Activated CD8-positive, alpha-beta T cell treated with anti-CD3 and anti-CD28 coated beads for 36 hours (primary cell): ENCODE measurements around the gene FCGBP. TPM values are rescaled to one million over a fixed set of nuclear protein-coding genes. Genes with fewer than 3 reads are reported as not detected.

Experiments used
- ATAC-seq: fragments of 200-7000 bp; cut with Tn5 transposase; one replicate; pipeline ENCODE4 v1.10.0; 2021; ENCODE audit warnings: mild to moderate bottlenecking, moderate library complexity
- CTCF ChIA-PET: fragments of 350-600 bp; sonication (Branson Sonifier 250); formaldehyde crosslinking; loops from one replicate; lab custom pipeline; 2021; ENCODE audit warnings: antibody characterized with exemption; lab: Charles Lee
- POLR2A ChIA-PET: fragments of 350-600 bp; sonication (Branson Sonifier 250); formaldehyde crosslinking; loops from one replicate; lab custom pipeline; 2021; ENCODE audit warnings: antibody characterized with exemption; lab: Charles Lee
- DNase-seq: peaks from one replicate; pipeline ENCODE4 v3.0.0-alpha.2; 2020
- H3K27ac Mint-ChIP-seq: one replicate; pipeline ENCODE4 v1.8.0; 2021; ENCODE audit warnings: mild to moderate bottlenecking, mixed read lengths
- H3K27me3 Mint-ChIP-seq: one replicate; pipeline ENCODE4 v1.8.0; 2021; ENCODE audit warnings: mixed read lengths
- H3K36me3 Mint-ChIP-seq: one replicate; pipeline ENCODE4 v1.8.0; 2021; ENCODE audit warnings: low read depth, mixed read lengths
- H3K4me1 Mint-ChIP-seq: one replicate; pipeline ENCODE4 v1.8.0; 2021; ENCODE audit warnings: low read depth, mixed read lengths
- H3K4me3 Mint-ChIP-seq: one replicate; pipeline ENCODE4 v1.8.0; 2021; ENCODE audit warnings: mild to moderate bottlenecking, moderate library complexity, mixed read lengths
- H3K9me3 Mint-ChIP-seq: one replicate; pipeline ENCODE4 v1.8.0; 2021; ENCODE audit warnings: mixed read lengths
- intact Hi-C: fragments of 100-400 bp; cut with micrococcal nuclease; formaldehyde crosslinking; loops from one replicate; pipeline ENCODE4 v1.10.0; 2022
- total RNA-seq, 2 experiments: library from RNA; stranded (reverse); gene quantifications; one replicate each; pipeline ENCODE4 v1.2.3, GENCODE V29; 2021
- TF ChIP-seq, protein P1 (sequence below): fragments of 200-600 bp; IDR thresholded peaks from one replicate; pipeline ENCODE4 v1.8.0; 2022; ENCODE audit warnings: antibody characterized with exemption, mild to moderate bottlenecking

Gene FCGBP
- total RNA-seq, 2 experiments from 2014 or later = 4.8 to 6.9 TPM

DNA sequence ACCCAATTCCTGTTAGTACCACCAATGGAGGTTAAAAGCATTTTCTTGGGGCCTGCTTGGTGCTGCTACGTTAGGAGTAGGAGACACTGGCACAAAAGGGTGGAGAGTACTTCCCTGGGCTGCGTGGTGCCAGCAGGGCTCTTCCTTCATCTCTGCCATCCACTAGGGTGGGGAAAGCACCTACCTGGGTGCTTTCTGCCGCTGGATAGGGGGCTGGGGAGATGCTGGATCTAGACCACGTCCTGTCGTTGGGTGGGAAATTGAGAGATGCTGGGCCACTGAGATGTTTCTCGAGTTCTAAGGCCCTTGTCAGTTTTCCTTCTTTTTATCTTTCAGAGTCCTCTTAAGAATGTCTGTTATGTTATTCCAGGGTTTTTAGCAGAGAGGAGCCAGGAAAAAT lies 6.7 kb upstream of the FCGBP start:
- TF ChIP-seq, protein P1, sequence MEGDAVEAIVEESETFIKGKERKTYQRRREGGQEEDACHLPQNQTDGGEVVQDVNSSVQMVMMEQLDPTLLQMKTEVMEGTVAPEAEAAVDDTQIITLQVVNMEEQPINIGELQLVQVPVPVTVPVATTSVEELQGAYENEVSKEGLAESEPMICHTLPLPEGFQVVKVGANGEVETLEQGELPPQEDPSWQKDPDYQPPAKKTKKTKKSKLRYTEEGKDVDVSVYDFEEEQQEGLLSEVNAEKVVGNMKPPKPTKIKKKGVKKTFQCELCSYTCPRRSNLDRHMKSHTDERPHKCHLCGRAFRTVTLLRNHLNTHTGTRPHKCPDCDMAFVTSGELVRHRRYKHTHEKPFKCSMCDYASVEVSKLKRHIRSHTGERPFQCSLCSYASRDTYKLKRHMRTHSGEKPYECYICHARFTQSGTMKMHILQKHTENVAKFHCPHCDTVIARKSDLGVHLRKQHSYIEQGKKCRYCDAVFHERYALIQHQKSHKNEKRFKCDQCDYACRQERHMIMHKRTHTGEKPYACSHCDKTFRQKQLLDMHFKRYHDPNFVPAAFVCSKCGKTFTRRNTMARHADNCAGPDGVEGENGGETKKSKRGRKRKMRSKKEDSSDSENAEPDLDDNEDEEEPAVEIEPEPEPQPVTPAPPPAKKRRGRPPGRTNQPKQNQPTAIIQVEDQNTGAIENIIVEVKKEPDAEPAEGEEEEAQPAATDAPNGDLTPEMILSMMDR = no peak
- H3K27ac Mint-ChIP-seq = peak overlapping the region; percentile 87
- intact Hi-C loops = no loop called here
- peaks cover 75% of the 10 kb centered on the region for H3K4me1 Mint-ChIP-seq
- H3K27me3 Mint-ChIP-seq = no peaks in the 10 kb centered on the region
- H3K9me3 Mint-ChIP-seq = peaks cover 14% of the 10 kb centered on the region
- peak overlapping the region; percentile 69 for H3K4me3 Mint-ChIP-seq
- peak; percentile 6 for ATAC-seq
- POLR2A ChIA-PET = interaction anchor here (0.8 to 1.7 kb wide), 4 partner anchors 12 to 29 kb away, joined by 3 to 19 read pairs (median 3); partner anchors contain the start of gene PSMC4
- DNase-seq = peak; percentile 31
- H3K36me3 Mint-ChIP-seq = peaks cover 22% of the 10 kb centered on the region
- CTCF ChIA-PET = interaction anchor here (1.7 to 13.1 kb wide), 2 partner anchors 10 to 29 kb away, joined by 6 to 86 read pairs; partner anchors contain the start of gene PSMC4

- intact Hi-C loops = no loop called here
- ChIA-PET CTCF (interaction anchor here (0.6 to 13.1 kb wide), 2 partner anchors 30 to 204 kb away, joined by 4 to 86 read pairs; partner anchors contain the start of gene PSMC4), POLR2A (interaction anchor here (0.7 to 1.2 kb wide), 3 partner anchors 13 to 56 kb away, joined by 3 to 4 read pairs (median 3); no protein-coding TSS in a partner anchor)
- no peak for DNase-seq
- TF ChIP-seq, protein P1 = no peak
- Mint-ChIP-seq H3K27ac (peak overlapping the region; percentile 87), H3K36me3 (peaks cover 22% of the 10 kb centered on the region), H3K4me3 (peak overlapping the region; percentile 69), H3K4me1 (peaks cover 79% of the 10 kb centered on the region), H3K27me3 (no peaks in the 10 kb centered on the region), H3K9me3 (peaks cover 14% of the 10 kb centered on the region)
- ATAC-seq = no peak
Observed at GRCh38 chr19:39940221-39940833, 5.9 kb upstream of the FCGBP start.

GRCh38 chr19:39939556-39939955 lies 5.1 kb upstream of the FCGBP start:
- DNase-seq = no peak
- H3K27me3 Mint-ChIP-seq = no peaks in the 10 kb centered on the region
- no peak for ATAC-seq
- peaks cover 22% of the 10 kb centered on the region for H3K36me3 Mint-ChIP-seq
- H3K27ac Mint-ChIP-seq = peak overlapping the region; percentile 43
- H3K4me3 Mint-ChIP-seq = no peak overlapping the region
- intact Hi-C loops = no loop called here
- H3K4me1 Mint-ChIP-seq = peaks cover 81% of the 10 kb centered on the region
- POLR2A ChIA-PET = interaction anchor here (0.7 to 1.1 kb wide), 2 partner anchors 30 to 56 kb away, joined by 3 to 4 read pairs; no protein-coding TSS in a partner anchor
- CTCF ChIA-PET = interaction anchor here (13.1 kb wide), 1 partner anchor 31 kb away, joined by 86 read pairs; the partner anchor contains the start of gene PSMC4
- peaks cover 14% of the 10 kb centered on the region for H3K9me3 Mint-ChIP-seq
- TF ChIP-seq, protein P1 = no peak

GRCh38 chr19:39937787-39938186 lies 3.4 kb upstream of the FCGBP start:
- no peak for DNase-seq
- ChIA-PET POLR2A (interaction anchor here (1.6 to 3.1 kb wide), 2 partner anchors 10 to 32 kb away, joined by 6 to 18 read pairs; partner anchors contain the start of gene PSMC4), CTCF (interaction anchor here (2.5 to 13.1 kb wide), 2 partner anchors 10 to 32 kb away, joined by 10 to 86 read pairs; partner anchors contain the start of gene PSMC4)
- Mint-ChIP-seq H3K36me3 (peaks cover 19% of the 10 kb centered on the region), H3K4me3 (no peak overlapping the region), H3K4me1 (peaks cover 76% of the 10 kb centered on the region), H3K27ac (peak overlapping the region; percentile 93), H3K9me3 (peaks cover 14% of the 10 kb centered on the region), H3K27me3 (no peaks in the 10 kb centered on the region)
- TF ChIP-seq, protein P1 = no peak
- no peak for ATAC-seq
- intact Hi-C loops = no loop called here
